Measurements from ENCODE around the gene REEP3.

REEP3 gene

GRCh38 chr10:63671317-63671937 is 150.2 kb downstream of the REEP3 start:
- no peak for DNase-seq

- DNase-seq, result no peak
Measured at GRCh38 chr10:63672491-63672890, 151.3 kb downstream of the REEP3 start.

GRCh38 chr10:63673246-63673645 is 152.0 kb downstream of the REEP3 start:
- DNase-seq, result no peak

GRCh38 chr10:63673846-63674245 is 152.6 kb downstream of the REEP3 start:
- no peak for DNase-seq
